A549 treated with GW870086 at 1 μM for 4 hours (cell line): Measurements from ENCODE around the gene CFAP298. TPM values are rescaled to one million over a fixed set of nuclear protein-coding genes. Genes with fewer than 3 reads are reported as not detected.

Source experiments
- total RNA-seq: library from RNA; stranded (reverse); fragments of 200-300 nt; extraction: Qiagen RNA extraction; gene quantifications from 5 replicates; pipeline ENCODE4 v1.2.3, GENCODE V29; 2022; ENCODE audit warnings: low read depth

The CFAP298 gene
- total RNA-seq = 26.8 to 32.6 TPM (median 30.8 TPM) in 5 replicates

GRCh38 chr21:32612075-32612998 is at the start of gene CFAP298:
Gene CFAP298 (minus strand): TSS chr21:32612377. CDS start chr21:32612243, 134 bp downstream.

GRCh38 chr21:32585042-32585710 is 27.0 kb downstream of the CFAP298 start, which contains the start of gene TCP10L:
Gene TCP10L (minus strand): TSS chr21:32585523. CDS start chr21:32584304, 1,219 bp downstream.

Other genes with a start within 250 kb of the CFAP298 start
- gene URB1, start 219.4 kb downstream of the CFAP298 start, total RNA-seq = 10.9 to 13.4 TPM (median 13.1 TPM) in 5 replicates
- 48.6 to 58.1 TPM (median 49.3 TPM) in 5 replicates for gene EVA1C, start 199.7 kb downstream of the CFAP298 start, total RNA-seq
- gene TCP10L, start 26.9 kb downstream of the CFAP298 start, total RNA-seq = 0.82 to 1.2 TPM (median 1.1 TPM) in 5 replicates
- gene SYNJ1, start 115.6 kb upstream of the CFAP298 start, total RNA-seq = 1.8 to 2.8 TPM (median 2.4 TPM) in 5 replicates
- 10.1 to 15.4 TPM (median 13.2 TPM) in 5 replicates for gene PAXBP1, start 159.4 kb upstream of the CFAP298 start, total RNA-seq